Measurements from ENCODE around the gene KDM2B.
A peak's percentile ranks its signal among the peaks of the same experiment; 100 is the strongest.

Gene KDM2B

DNA sequence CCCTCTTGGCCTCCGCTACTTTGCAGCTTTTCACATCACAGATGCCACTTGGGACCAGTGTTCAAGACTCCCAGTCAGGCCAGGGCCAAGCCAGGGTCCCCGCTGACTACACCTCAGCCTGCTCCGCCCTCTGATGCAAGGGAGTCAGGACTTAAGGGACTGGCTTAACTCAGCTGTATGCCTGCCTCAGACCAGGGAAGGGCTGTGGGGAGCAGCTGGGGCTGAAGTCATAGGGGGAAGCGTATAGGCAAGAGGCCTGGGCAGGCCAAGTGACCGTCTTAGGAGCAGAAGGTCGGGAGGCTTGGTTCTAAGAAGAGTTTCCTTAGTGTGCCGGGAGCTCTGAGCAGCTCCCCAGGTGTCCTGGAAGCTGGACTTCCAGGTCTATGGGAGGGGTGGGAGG is 21.9 kb downstream of the KDM2B start:
- DNase-seq = no peak

DNA sequence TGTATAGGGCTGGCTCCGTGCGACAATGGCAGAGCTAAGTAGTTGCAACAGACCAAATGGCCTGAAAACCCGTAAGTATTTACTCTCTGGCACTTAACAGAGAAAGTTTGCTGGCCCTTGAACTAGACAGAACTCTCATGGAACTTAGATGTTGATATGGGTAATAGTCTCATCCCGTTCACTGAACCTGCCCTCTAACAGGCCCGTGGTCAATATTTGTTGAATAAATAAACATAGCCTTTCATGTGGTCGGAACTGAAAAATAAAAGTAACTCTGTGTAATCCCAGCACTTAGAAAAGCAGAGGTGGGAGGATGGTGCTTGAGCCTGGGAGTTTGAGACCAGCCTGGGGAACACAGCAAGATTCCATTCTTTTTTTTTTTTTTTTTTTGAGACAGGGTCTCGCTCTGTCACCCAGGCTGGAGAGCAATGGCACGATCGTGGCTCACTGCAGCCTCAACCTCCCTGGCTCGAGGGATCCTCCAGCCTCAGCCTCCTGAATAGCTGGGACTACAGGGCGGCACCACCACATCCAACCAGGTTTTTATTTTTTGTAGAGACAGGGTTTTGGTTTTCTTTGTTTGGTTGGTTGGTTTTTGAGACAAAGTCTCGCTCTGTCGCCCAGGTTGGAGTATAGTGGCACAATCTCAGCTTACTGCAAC is 29.7 kb downstream of the KDM2B start:
- no peak for DNase-seq

DNA sequence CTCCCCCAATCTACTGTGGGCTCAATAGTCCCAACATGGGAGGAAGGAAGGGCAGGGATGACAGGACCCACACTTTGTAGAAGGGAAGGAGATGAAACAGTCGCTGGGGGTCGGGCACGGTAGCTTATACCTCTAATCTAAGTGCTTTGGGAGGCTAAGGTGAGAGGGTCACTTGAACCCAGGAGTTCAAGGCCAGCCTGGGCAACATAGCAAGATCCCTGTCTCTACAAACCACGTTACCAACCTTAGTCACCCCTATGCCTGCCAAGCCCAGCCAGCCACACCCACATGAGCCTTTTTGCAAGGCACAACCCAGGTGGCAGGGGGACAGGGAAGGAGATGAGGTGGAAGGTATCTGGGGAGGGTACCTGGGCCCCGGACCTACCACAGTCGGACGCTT is 31.7 kb downstream of the KDM2B start:
- no peak for DNase-seq

DNA sequence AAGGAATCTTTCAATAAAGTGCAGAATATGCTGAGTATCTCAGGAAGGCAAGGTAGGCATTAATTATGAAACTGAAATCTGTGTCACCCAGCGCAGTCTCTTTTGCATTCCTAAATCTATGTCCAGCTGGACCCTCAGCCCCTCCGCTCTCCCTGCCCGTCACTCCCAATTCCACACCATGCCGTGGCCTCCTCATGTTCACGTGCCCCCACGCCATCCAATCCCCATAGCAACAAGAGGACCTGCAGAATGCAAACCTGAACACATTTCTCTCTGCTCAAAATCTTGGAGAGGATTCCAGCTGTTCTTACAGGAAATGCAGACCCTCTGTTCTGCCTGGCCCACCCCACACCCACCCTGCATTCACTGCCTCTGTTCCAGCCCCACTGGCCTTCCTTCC is 35.3 kb downstream of the KDM2B start:
- no peak for DNase-seq

DNA sequence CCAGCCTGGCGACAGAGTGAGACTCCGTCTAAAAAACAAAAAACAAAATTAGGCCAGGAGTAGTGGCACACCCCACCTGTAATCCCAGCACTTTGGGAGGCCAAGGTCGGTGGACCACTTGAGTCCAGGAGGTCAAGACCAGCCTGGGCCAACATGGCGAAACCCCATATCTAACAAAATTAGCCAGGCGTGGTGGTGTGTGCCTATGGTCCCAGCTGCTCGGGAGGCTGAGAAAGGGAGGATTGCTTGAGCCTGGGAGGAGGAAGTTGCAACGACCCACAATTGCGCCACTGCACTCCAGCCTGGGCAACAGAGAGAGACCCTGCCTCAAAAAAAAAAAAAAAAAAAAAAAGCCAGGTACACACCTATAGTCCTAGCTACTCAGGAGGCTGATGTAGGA is 37.0 kb downstream of the KDM2B start:
- no peak for DNase-seq

DNA sequence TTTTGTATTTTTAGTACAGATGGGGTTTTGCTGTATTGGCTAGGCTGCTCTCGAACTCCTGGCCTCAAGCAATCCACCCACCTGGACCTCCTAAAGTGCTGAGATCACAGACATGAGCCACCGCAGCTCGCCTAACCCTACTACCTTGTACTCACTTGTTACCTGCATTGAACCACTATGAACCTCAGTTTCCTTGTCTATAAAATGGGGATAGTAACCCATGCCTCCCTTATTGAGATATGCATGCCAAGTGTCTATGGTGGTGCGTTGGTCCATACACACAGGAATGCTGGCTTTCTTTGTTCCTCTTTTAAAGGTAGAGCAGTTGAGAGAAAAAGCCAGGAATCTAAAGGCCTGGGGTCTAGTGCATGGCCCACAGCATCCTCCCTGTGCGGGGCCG is 40.9 kb downstream of the KDM2B start:
- no peak for DNase-seq

DNA sequence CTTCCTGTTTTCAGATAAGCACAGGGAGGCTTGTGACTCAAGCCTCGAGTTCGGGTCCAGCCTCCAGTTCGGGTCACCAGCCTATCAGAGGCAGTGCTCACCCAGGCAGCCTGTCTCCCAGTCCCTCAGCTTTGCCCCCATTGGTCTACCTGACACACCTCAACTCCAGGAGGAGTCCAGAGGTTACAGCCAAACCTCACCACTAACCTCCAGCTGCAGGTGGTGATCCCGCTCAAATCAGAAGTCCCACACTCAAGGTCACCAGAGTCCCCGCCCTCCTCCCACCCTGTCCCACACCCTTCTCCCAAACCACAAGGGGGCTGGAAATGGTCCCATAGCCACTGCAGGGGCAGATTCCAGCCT is 42.1 kb downstream of the KDM2B start:
- DNase-seq = no peak

DNA sequence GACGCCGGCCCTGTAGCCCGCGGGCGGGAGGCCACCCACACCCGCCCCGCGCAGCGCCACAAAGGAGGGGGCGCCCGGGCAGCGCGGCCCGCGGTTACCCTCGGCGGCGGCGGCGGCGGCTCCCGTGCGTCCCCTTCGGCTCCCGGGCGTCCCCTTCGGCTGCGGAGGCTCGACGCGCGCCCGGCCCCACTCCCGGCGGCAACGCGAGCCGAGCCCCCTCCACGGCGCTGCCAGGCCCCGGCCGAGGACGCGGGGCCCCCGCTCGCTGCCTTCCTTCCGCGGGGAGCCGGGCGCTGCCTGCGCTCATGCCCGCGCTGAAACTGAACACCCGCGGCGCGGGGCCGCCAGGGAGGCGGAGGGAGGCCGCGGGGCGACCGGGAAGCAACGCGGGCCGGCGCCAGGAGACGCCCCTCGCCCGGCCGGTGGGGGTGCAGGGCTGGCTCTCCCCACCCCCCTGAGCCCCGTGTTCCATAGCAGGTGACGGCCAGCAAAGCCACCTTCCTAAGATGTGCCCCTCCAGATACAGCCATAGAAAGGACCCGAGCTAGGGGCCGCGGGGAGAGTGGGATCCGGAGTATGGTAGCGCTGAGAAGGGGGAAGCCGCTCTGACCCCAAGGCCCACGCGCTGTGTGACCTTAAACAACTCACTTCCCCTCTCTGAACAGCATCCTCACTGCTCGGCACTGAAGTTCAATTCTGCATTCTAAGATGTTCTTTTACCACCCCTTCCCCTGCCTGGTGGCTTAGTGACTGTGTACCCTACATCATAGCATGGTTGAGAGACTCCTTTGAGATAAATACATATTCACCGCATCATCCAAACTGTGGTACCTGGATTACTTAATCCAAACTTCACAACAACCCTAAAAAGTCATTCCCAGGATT is 42.8 kb downstream of the KDM2B start:
- no peak for DNase-seq

DNA sequence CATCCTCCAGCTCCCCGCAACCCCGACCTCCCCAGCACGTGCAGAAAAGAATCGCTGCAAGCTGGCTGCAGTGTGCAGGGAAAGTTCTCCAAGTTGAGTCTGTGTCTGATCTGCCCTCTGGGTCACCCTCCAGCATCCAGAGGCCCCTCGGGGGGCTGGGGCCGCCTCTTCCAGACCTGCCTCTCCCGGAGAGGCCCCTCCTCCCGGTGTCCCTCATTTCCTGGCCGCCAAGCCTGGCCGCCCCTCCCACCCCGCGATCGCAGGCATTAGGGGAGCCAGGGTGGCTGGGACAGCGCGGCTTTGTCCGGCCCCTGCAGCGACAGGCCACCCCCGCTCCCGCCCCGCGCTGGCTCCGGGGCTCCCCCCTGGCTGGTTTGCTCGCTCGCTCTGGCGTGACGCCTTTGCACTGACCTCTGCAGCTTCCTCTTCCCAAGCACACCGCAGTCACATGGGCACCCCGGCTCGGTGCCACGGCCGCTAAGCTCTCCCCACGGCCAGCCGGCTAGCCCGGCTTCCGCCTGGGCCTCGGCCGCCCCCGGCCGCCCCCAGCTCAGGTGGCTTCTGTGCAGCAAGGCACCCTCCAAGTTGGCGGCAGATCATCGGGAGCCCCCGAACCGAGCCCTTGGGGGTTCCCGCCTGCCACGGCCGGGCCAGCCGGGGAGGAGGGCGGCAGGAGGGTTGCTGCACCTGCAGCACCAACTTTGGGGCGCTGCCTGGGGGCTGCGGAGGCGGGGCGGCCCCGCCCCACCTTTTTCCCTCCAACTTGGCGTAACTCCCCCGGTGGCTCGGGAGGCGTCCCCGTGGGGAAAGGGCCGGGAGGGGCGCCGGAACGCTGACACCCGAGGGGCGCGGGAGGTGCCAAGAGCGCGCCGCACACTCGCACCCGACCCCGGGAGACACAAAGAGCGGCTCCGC is 43.7 kb downstream of the KDM2B start:
- DNase-seq = no peak

DNA sequence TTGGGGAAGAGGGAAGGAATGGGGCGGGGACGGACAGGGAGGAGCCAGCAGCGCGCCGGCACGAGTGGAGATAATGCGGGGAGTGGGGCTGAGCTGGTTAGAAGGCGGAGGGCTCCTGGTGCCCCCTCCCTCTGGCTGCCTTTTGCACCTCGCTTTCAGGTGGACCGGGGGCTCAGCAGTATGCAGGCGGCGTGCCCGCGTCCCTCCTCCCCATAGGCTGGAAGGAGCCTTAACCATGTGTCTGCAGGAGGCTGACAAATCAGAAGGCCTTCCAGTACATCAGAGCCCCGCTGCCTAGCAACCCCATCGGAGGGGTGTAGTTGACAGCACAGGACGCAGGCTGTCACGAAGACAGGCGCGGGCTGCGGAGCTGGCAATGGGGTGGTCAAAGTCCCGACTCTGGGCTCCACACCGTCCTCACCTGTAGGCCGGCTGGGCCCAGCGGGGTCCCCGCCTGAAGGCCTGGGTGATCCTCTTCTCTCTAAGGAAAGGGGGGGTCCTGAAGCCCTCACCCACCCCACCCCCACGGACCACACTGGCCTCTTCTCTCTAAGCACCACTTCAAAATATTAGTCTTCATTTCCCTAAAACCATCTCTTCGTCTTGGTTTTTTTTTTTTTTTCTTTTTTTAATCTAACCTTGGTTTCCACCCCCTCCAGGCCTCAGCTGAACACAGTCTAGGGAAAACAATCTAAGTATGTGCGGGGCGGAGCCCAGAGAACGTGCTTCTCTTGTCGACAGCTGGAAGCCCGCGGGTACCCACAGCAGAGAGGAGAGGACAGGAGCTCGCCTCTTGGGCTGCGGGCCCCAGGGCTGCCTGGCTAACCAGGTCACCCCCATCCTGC is 44.5 kb downstream of the KDM2B start:
- peak; percentile 38 for DNase-seq

DNA sequence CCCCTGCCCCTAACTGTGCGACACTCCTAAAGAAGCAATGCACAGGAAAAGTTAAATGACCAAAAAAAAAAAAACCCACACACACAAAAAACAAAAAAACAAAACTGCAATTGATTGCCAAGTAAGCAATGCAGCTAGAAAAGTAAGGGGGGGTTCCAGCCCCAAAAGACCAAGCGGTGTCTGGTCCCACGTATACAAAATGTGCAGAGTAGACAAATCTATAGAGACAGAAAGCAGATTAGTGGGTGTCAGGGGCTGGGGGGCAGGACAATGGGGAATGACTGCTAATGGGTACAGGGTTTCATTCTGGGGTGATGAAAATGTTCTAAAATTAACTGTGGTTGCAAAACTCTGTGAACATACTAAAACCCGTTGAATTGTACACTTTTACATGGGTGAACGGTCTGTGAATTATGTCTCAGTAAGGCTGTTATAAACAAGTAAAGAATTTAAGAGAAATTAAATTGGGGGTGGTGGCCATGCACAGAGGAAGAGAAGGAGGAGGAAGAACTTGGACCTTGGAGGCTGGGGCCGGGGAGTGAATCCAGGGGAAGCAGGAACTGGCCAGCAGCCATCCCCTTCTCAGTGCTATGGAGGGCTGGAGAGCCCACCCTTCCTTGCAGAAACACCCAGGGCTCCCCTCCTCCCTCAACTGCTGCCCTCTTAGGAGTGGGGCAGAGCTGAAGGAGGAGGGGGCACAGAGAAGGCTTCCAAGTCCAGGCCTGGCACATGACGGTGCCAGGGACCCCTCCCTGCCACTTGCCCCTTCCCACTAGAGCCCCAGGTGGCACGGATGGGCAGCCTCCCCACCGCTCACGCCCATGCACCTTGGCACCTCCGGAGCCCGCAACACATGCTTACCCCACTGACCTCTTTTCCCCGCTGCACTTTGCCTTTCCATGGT is 45.4 kb downstream of the KDM2B start:
- no peak for DNase-seq

DNA sequence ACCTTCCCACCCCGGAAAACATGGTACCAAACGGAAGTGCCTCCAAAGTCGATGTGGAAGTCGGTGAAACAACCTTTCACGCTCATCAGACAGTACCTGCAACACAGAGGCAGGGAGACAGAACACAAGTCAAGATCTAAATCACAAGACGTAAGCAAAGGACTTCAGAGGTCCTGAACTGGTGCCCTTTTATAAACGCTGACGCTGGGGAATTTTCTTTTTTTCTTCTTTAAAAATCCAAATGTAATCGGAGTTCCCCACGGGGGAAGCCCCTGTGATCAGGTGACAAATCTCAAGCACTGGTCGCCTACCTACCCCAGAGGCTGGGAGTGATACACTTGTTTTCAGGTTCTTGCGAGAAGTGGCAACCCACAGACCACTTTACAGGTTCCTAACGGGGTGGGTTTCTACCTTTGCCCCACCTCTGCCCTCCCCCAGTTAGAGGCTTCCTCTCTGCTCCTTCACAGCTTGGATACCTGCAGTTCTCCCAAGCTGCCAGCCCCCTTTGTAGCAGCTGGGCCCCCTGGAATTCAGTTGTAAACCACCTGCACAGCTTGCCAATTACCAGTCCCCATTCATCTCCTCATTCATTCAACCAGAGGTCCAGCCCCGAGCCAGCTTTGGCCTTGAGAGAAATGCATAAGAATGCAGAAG is 46.2 kb downstream of the KDM2B start:
- DNase-seq = no peak

DNA sequence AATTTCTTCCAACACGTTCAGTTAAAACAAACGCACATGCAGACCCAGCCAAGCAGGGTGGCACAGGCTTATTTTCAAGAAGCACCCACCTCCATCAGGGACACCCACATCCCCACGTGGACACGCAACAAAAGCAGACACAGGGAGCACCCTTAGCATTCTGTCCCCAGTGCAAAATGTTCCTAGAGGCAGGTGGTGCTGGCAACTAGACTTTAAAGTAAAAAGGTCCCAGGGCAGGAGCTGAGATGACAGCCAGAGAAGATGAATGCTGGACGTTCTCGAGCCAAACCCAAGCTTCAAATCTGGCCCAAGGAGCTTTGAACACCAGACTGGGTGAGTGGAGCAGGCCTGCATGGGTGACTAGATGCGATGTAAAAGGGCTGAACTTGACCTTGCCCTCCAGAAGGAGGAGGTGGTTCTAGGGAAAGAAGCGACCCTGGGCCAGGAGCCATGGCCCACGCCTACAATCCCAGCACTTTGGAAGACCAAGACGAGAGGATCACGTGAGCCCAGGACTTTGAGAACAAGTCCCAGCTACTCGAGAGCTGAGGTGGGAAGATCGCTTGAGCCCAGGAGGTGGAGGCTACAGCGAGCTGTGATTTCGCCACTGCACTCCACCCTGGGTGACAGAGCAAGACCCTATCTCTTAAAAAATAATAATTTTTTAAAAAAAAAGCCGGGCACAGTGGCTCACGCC is 47.3 kb downstream of the KDM2B start:
- no peak for DNase-seq

DNA sequence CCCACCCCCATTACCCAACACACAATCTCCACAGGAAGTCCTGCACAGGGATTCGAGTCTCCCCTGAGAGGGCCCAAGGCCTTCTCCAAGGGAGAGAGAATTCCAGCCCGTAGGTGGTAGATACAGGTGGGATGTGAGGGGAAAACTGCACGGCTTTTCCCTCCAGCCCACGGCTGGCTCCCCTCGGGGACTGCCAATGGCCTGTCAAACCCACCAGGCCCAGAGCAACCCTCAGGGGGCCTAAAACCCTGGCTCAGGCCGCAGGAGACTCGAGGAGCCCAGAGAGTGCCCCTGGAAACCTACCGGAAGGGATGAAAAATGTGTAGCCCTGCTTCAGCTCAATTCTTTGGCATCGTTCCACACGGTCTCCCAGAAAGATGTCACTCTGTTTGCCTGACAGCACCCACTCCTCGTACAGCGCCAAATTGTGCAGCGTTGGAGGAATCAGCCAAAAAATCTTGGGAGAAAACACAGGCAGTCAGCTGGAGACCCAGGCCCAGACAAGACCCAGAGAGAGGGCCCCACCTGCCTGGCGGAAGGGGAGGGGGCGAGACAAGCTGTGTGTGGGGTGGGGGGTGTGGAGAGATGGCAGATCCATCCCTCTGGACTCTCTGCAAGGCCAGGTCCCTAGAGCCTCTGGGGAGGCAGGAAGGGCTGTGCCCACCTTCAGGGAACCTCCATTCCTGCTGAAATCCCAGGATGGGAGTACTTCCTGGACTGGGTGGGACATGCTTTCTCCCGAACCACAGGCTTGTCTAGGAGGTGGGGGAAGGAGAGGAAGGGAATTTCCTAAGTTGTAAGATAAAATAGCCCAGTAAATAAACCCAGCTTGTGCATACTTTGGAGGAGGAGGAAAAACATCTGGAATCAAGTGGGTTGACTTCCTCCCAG is 48.1 kb downstream of the KDM2B start:
- DNase-seq = no peak

DNA sequence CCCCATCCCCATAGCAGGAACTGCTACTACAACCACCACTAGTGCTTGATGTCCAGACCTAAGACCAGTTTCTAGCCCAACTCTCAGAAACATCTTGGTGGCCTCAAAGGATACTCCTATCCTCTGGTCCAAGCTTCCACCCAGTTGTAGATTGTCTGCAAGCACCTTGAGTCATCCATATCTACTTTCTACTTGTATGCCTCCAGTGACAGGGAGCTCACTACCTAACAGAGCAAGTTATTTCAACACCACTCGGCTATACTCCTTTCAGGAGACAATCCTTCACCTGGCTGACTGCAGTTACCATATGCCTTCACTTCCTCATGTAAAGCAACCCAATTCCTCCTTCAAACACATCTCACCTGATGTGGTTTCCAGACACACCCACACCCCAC is 49.5 kb downstream of the KDM2B start:
- no peak for DNase-seq

DNA sequence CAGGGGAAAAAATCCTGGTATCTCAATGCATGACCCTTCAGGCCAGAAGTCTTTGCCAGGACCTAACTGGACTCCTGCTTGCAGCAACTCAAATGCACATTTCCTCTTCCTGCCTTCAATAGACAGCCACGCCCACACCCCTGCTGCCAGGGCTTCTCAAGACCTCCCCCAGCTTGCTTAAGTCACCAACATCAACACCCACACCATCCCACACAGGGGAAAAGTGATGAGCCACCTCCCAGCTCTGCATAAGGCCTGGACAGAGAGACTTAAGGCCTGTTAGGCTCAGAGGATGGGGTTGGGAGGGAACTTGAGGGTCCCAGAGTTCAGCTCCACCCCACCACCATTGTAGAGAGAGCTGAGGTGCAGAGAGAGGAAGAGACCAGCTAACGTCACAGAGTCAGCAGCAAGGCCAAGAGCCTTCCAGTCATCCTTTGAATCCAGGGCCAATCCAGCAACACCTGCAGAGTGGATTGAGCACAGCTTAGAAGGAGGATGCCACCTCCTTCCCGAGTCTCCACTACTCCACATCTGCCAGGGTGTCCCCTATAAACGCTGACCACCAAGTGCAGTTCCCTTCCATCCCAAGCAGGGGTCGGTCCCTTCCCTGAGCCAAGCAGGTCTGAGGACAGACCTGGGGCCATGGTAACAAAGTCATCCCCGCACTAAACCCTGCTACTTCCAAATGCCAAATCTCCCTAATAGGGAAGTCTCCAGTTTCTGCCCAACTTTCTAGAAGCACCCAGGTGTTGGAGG is 50.0 kb downstream of the KDM2B start:
- no peak for DNase-seq

DNA sequence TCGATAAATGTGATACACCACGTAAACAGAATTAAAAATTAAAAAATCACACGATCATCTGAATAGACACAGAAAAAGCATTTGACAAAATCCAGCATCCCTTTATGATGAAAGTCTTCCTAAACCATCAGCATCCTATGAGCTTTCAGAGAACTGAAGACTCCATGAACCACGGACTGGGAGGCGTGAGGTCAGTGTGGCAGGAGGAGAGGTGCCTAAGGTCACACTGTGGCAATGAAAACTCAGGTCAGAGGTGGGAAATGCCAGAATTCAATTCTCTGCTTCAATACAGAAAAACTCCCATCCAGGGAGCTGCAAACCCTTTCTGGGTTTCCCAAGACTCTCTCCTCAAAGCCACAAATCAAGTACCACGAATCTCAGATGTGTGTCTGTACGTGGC is 51.6 kb downstream of the KDM2B start:
- DNase-seq = no peak

DNA sequence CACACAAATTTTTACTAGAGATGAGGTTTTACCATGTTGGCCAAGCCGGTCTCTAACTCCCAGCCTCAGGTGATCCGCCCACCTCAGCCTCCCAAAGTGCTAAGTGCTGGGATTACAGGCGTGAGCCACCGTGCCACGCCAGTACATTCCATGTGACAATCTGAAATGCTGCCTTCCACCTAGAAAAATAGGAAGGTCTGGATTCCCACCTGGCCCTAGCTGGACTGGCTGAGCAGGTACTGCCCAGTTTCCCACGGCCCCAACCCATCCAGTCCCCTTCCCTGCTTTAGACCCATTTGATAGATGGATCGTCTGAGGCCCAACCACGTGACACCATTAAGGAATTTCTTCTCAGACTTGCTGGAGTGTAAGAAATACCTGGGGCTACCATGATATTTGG is 55.4 kb downstream of the KDM2B start:
- DNase-seq = no peak
